Trophoblast cell (in vitro differentiated cells and primary cell): ENCODE measurements around the gene ETV2.

Source experiments
- DNase-seq, 2 donors: peaks; one replicate each; pipeline ENCODE4 v3.0.0-alpha.2; 2016
- H2AFZ ChIP-seq: 2 replicates; pipeline ENCODE4 v1.6.1; 2013; ENCODE audit warnings: low read length, moderate library complexity, mild to moderate bottlenecking; ENCODE audit not compliant: insufficient read depth, poor library complexity
- H2AK5ac ChIP-seq: 2 replicates; pipeline ENCODE4 v1.6.1; 2013; ENCODE audit warnings: mild to moderate bottlenecking, low read length
- H2BK120ac ChIP-seq: 2 replicates; pipeline ENCODE4 v1.6.1; 2013; ENCODE audit warnings: low read length, mild to moderate bottlenecking, moderate library complexity; ENCODE audit not compliant: insufficient read depth, poor library complexity
- H2BK12ac ChIP-seq: 2 replicates; pipeline ENCODE4 v1.6.1; 2013; ENCODE audit warnings: mild to moderate bottlenecking, low read length, moderate library complexity
- H2BK5ac ChIP-seq: 2 replicates; pipeline ENCODE4 v1.6.1; 2013; ENCODE audit warnings: low read length, low read depth, moderate library complexity, mild to moderate bottlenecking; ENCODE audit not compliant: poor library complexity
- H3K14ac ChIP-seq: 2 replicates; pipeline ENCODE4 v1.6.1; 2013; ENCODE audit warnings: mild to moderate bottlenecking, low read length
- H3K18ac ChIP-seq: 2 replicates; pipeline ENCODE4 v1.6.1; 2013; ENCODE audit warnings: mild to moderate bottlenecking, low read length
- H3K23ac ChIP-seq: 2 replicates; pipeline ENCODE4 v1.6.1; 2013; ENCODE audit warnings: low read length
- H3K27ac ChIP-seq: 2 replicates; pipeline ENCODE4 v1.5.1; 2013; ENCODE audit warnings: low read depth, mild to moderate bottlenecking, inconsistent platforms, low read length, moderate library complexity
- H3K27me3 ChIP-seq: 2 replicates; pipeline ENCODE4 v1.6.1; 2013; ENCODE audit warnings: inconsistent platforms, mild to moderate bottlenecking, low read length, moderate library complexity; ENCODE audit not compliant: insufficient read depth
- H3K36me3 ChIP-seq, 2 experiments: 1 replicate in 1 of 2; 2 replicates in 1 of 2; pipeline ENCODE4 v1.6.1; 2013; ENCODE audit warnings: low read length in 2 of 2, mild to moderate bottlenecking in 2 of 2, moderate library complexity in 1 of 2; ENCODE audit not compliant: insufficient read depth in 2 of 2, control insufficient read depth in 1 of 2
- H3K4ac ChIP-seq: 2 replicates; pipeline ENCODE4 v1.6.1; 2013; ENCODE audit warnings: low read depth, mild to moderate bottlenecking, low read length, moderate library complexity
- H3K4me1 ChIP-seq, 2 experiments: 1 replicate in 1 of 2; 2 replicates in 1 of 2; pipeline ENCODE4 v1.6.1; 2013; ENCODE audit warnings: low read length in 2 of 2, mild to moderate bottlenecking in 2 of 2, moderate library complexity in 1 of 2; ENCODE audit not compliant: insufficient read depth in 2 of 2, control insufficient read depth in 1 of 2
- H3K4me2 ChIP-seq: 2 replicates; pipeline ENCODE4 v1.6.1; 2013; ENCODE audit warnings: inconsistent platforms, mild to moderate bottlenecking, low read length, moderate library complexity
- H3K4me3 ChIP-seq: 2 replicates; pipeline ENCODE4 v1.5.1; 2013; ENCODE audit warnings: mild to moderate bottlenecking, low read depth, low read length, inconsistent platforms
- H3K79me1 ChIP-seq: one replicate; pipeline ENCODE4 v1.6.1; 2013; ENCODE audit warnings: low read length
- H3K79me2 ChIP-seq: 2 replicates; pipeline ENCODE4 v1.6.1; 2013; ENCODE audit warnings: low read length, mild to moderate bottlenecking; ENCODE audit not compliant: control insufficient read depth, insufficient read depth, poor library complexity
- H3K9ac ChIP-seq: 2 replicates; pipeline ENCODE4 v1.6.1; 2013; ENCODE audit warnings: mild to moderate bottlenecking, low read length
- H3K9me3 ChIP-seq: 2 replicates; pipeline ENCODE4 v1.6.1; 2013; ENCODE audit warnings: low read depth, mild to moderate bottlenecking, control low read depth, inconsistent platforms, low read length; ENCODE audit not compliant: insufficient read depth
- H4K12ac ChIP-seq: 2 replicates; pipeline ENCODE4 v1.6.1; 2013; ENCODE audit warnings: low read depth, mild to moderate bottlenecking, low read length, moderate library complexity
- H4K8ac ChIP-seq: 2 replicates; pipeline ENCODE4 v1.6.1; 2013; ENCODE audit warnings: low read depth, mild to moderate bottlenecking, low read length, moderate library complexity
- H4K91ac ChIP-seq: one replicate; pipeline ENCODE4 v1.6.1; 2013; ENCODE audit warnings: low read depth, mild to moderate bottlenecking, low read length, moderate library complexity
- WGBS: extraction: QIAGEN DNeasy Blood & Tissue Kit; methylation state at CpG from one replicate; pipeline ENCODE4 v1.1.7; 2013; ENCODE audit warnings: missing lambda C conversion rate; ENCODE audit not compliant: insufficient read length, insufficient coverage; ENCODE audit errors: extremely low coverage; 5-methylcytosine and 5-hydroxymethylcytosine counted together

The ETV2 gene

DNA sequence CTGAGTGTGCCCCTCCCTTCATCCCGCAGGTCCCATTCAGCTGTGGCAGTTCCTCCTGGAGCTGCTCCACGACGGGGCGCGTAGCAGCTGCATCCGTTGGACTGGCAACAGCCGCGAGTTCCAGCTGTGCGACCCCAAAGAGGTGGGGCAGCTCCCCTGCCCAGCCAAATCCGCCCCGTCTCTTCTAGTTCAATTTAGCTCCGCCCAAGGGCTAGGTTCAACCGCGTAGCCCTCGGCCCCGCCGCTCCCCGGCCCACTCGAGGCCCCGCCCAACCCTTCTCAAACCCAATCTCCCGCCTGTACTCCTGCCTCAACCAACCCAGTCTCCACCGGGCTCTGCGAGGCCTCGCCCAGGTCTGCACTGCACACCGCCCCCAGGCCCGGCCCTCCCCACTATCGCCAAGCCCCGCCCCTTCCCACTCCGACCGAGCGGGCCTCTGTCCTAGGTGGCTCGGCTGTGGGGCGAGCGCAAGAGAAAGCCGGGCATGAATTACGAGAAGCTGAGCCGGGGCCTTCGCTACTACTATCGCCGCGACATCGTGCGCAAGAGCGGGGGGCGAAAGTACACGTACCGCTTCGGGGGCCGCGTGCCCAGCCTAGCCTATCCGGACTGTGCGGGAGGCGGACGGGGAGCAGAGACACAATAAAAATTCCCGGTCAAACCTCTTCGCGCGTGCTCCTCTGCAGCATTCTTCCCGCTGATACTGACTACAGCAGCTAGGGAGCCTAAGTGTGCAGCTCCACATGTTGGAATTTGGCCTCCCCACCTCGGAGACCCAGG is 2.9 kb downstream of the ETV2 start:
- peaks cover 3% of the 10 kb centered on the region for H3K9me3 ChIP-seq
- DNase-seq, result peak; percentile 96
- peak overlapping the region; percentile 50 for H3K9ac ChIP-seq
- peaks cover 16% of the 10 kb centered on the region for H3K79me1 ChIP-seq
- H3K14ac ChIP-seq, result peak overlapping the region; percentile 75
- peak overlapping the region; percentile 29 for H2BK120ac ChIP-seq
- H4K91ac ChIP-seq, result peak overlapping the region; percentile 77
- H3K4me1 ChIP-seq, result peaks cover 19 to 26% of the 10 kb centered on the region in 2 experiments
- peak overlapping the region; percentile 65 for H3K4me3 ChIP-seq
- H3K4ac ChIP-seq, result peak overlapping the region; percentile 34
- H3K18ac ChIP-seq, result peak overlapping the region; percentile 32
- H3K79me2 ChIP-seq, result peaks cover 6% of the 10 kb centered on the region
- H2BK5ac ChIP-seq, result peak overlapping the region; percentile 29
- H3K27me3 ChIP-seq, result no peaks in the 10 kb centered on the region
- H4K8ac ChIP-seq, result peak overlapping the region; percentile 76
- WGBS, result no CpG with 5 or more reads among the region's 60 CpGs
- H3K27ac ChIP-seq, result peak overlapping the region; percentile 50
- no peak overlapping the region for H3K23ac ChIP-seq
- peak overlapping the region; percentile 56 for H2BK12ac ChIP-seq
- peak overlapping the region; percentile 92 for H4K12ac ChIP-seq
- peak overlapping the region; percentile 98 for H2AFZ ChIP-seq
- H3K4me2 ChIP-seq, result peak overlapping the region; percentile 89
- H3K36me3 ChIP-seq, result no peaks in the 10 kb centered on the region
- H2AK5ac ChIP-seq, result peak overlapping the region; percentile 4

DNA sequence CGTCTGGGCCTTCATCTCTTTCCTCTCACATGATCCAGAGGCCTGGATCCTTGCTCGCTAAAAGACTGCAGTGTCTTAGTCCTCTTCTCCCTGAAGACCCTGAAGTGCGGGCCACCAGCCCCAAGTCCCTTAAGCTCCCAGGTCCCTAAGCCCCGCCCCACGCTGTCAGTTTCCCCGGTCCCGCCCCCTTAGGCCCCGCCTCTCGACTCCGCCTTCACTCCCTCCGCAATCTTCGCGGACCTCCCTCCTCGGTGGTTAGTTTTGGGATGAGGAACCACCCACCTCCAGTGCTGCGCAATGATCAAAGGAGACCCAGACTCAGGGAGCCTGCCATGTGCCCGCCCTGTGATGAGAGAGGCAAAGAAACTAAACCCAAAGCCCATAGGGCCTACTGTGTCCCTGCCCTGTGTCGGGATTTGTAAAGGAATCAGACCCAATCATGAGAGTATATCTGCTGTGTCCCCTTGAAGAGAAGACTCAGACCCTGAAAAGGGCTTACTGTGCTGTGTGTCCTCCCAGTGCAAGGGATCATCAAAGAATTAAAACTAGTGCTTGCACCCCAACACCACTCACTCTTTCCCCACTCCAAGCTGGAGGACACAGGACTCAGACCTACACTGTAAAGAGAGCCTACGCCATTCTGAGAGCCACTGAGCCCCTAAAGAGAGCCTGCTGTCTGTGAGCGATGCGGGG is 3.6 kb downstream of the ETV2 start:
- Histone ChIP-seq H2BK5ac (no peak overlapping the region), H4K12ac (no peak overlapping the region), H2BK12ac (peak overlapping the region; percentile 9), H3K18ac (no peak overlapping the region), H4K91ac (no peak overlapping the region), H3K36me3 (no peaks in the 10 kb centered on the region), H3K9ac (no peak overlapping the region), H3K4ac (no peak overlapping the region), H3K27me3 (no peaks in the 10 kb centered on the region), H2AK5ac (peak overlapping the region; percentile 53), H3K14ac (no peak overlapping the region), H4K8ac (peak overlapping the region; percentile 47), H3K79me2 (peaks cover 6% of the 10 kb centered on the region), H3K4me1 (peaks cover 19 to 26% of the 10 kb centered on the region in 2 experiments), H2AFZ (peak overlapping the region; percentile 59), H2BK120ac (no peak overlapping the region), H3K23ac (no peak overlapping the region), H3K27ac (peak overlapping the region; percentile 21), H3K9me3 (peaks cover 3% of the 10 kb centered on the region), H3K79me1 (peaks cover 16% of the 10 kb centered on the region), H3K4me2 (peak overlapping the region; percentile 89), H3K4me3 (no peak overlapping the region)
- DNase-seq, result peak; percentile 53 to 68
- WGBS, result no CpG with 5 or more reads among the region's 20 CpGs

DNA sequence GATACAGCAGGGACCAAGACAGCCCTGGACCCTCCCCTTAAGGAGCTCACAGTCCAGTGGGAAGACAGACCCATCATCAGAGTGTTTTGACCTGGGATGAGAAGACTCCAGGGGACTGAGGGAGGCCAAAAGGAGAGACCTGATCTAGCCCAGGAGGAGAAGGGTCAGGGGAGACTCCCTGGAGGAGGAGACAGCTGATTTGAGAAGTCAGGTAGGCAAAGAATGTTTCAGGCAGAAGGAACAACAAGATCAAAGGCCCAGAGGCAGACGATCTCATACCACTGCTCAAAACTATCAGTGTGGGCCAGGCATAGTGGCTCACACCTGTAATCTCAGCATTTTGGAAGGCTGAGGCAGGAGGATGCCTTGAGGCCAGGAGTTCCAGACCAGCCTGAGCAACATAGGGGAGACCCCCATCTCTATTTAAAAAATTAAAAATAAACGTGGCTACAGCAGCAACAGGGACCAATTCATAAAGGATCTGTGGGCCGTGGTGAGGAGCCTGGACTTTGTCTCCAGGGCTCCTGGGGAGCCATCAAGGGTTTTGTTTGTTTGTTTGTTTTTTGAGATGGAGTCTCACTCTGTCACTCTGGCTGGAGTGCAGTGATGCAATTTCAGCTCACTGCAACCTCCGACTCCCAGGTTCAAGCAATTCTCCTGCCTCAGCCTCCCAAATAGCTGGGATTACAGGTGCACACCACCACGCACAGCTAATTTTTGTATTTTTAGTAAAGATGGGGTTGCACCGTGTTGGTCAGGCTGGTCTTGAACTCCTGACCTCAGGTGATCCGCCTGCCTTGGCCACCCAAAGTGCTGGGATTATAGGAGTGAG is 4.4 kb downstream of the ETV2 start:
- peak; percentile 66 to 67 for DNase-seq
- no peak overlapping the region for H4K12ac ChIP-seq
- peak overlapping the region; percentile 53 for H2AK5ac ChIP-seq
- no peak overlapping the region for H3K18ac ChIP-seq
- peak overlapping the region; percentile 2 for H2AFZ ChIP-seq
- no peak overlapping the region for H3K4me3 ChIP-seq
- H3K9me3 ChIP-seq, result peaks cover 3% of the 10 kb centered on the region
- H4K91ac ChIP-seq, result no peak overlapping the region
- H2BK120ac ChIP-seq, result no peak overlapping the region
- H3K4me1 ChIP-seq, result peaks cover 19 to 26% of the 10 kb centered on the region in 2 experiments
- H3K9ac ChIP-seq, result no peak overlapping the region
- H2BK5ac ChIP-seq, result no peak overlapping the region
- H3K14ac ChIP-seq, result no peak overlapping the region
- no peak overlapping the region for H3K4me2 ChIP-seq
- no peaks in the 10 kb centered on the region for H3K27me3 ChIP-seq
- no CpG with 5 or more reads among the region's 7 CpGs for WGBS
- H3K79me1 ChIP-seq, result peaks cover 16% of the 10 kb centered on the region
- H3K4ac ChIP-seq, result no peak overlapping the region
- no peak overlapping the region for H3K27ac ChIP-seq
- H3K36me3 ChIP-seq, result peaks cover 0 to 3% of the 10 kb centered on the region in 2 experiments
- peak overlapping the region; percentile 47 for H4K8ac ChIP-seq
- H3K79me2 ChIP-seq, result peaks cover 6% of the 10 kb centered on the region
- H3K23ac ChIP-seq, result no peak overlapping the region
- H2BK12ac ChIP-seq, result peak overlapping the region; percentile 9
